Measurements from ENCODE around the gene KRT86. TPM values are rescaled to one million over a fixed set of nuclear protein-coding genes. Genes with fewer than 3 reads are reported as not detected.

KRT86 gene
- polyA plus RNA-seq, 1 of the 3 experiments (the other 2 are of a cell fraction): 0.56 TPM

- Histone ChIP-seq H3K4me2 (no peak overlapping the region), H3K4me3 (ENCODE audit: low read depth in 2 of 2, low read length in 1 of 2) (no peak overlapping the region), H4K20me1 (ENCODE audit: insufficient read depth) (no peaks in the 10 kb centered on the region), H2AFZ (ENCODE audit: low read depth) (no peak overlapping the region), H3K79me2 (ENCODE audit: insufficient read depth) (no peaks in the 10 kb centered on the region), H3K9ac (no peak overlapping the region), H3K9me2 (no peaks in the 10 kb centered on the region), H3K36me3 (replicated peaks in 1 of 2; ENCODE audit: control insufficient read depth in 1 of 2, insufficient read depth in 2 of 2, low read length in 1 of 2) (no peaks in the 10 kb centered on the region), H3K4me1 (ENCODE audit: control insufficient read depth in 1 of 2, insufficient read depth in 2 of 2, low read depth in 1 of 2, low read length in 1 of 2) (no peaks in the 10 kb centered on the region), H3F3A (replicated peaks; ENCODE audit: insufficient read depth) (no peaks in the 10 kb centered on the region), H3K27me3 (ENCODE audit: insufficient read depth) (peaks cover 32% of the 10 kb centered on the region), H3K27ac (ENCODE audit: low read depth in 2 of 2, low read length in 1 of 2) (no peak overlapping the region), H3K9me3 (no peaks in the 10 kb centered on the region)
- ChIA-PET POLR2A (no interaction called here), CTCF (interaction anchor here (0.9 to 4.4 kb wide), 5 partner anchors 15 to 186 kb away, joined by 3 to 19 read pairs (median 7); no protein-coding TSS in a partner anchor)
- DNase-seq: no peak
- TF ChIP-seq PBX3 (IDR thresholded peaks at IDR 0.05) (no peak), EP300 (IDR thresholded peaks at IDR 0.05; ENCODE audit: borderline replicate concordance in 1 of 2, low read depth in 1 of 2, low read length in 1 of 2) (no peak), RFX5 (IDR thresholded peaks at IDR 0.05; ENCODE audit: low read length) (no peak), MXI1 (IDR thresholded peaks at IDR 0.05; ENCODE audit: low read depth, low read length) (no peak), EZH2phosphoT487 (IDR thresholded peaks at IDR 0.05; ENCODE audit: borderline replicate concordance, low read depth) (no peak), GABPA (IDR thresholded peaks at IDR 0.05; ENCODE audit: low read depth) (no peak), USF1 (IDR thresholded peaks at IDR 0.05; ENCODE audit: borderline replicate concordance, low read depth) (no peak), RAD21 (IDR thresholded peaks at IDR 0.05; ENCODE audit: low read length) (no peak), FOSL2 (IDR thresholded peaks at IDR 0.05; ENCODE audit: borderline replicate concordance, low read depth) (no peak), USF2 (IDR thresholded peaks at IDR 0.05; ENCODE audit: borderline replicate concordance, low read depth, low read length) (no peak), REST (IDR thresholded peaks at IDR 0.05; ENCODE audit: low read depth, low read length) (no peak), CHD2 (IDR thresholded peaks at IDR 0.05; ENCODE audit: low read length, partially characterized antibody) (no peak), ELF1 (IDR thresholded peaks at IDR 0.05) (no peak), CTCF (IDR thresholded peaks at IDR 0.05) (no peak), IRF3 (IDR thresholded peaks at IDR 0.05; ENCODE audit: low read depth, low read length) (no peak), SIN3A (IDR thresholded peaks at IDR 0.05; ENCODE audit: borderline replicate concordance, low read depth, low read length) (no peak), NRF1 (IDR thresholded peaks at IDR 0.05; ENCODE audit: low read depth, low read length) (no peak), MAX (IDR thresholded peaks at IDR 0.05; ENCODE audit: low read depth) (no peak), MEF2A (IDR thresholded peaks at IDR 0.05; ENCODE audit: borderline replicate concordance, low read depth) (no peak)
- 24% methylated on average over 2 of the region's 2 CpGs for WGBS (ENCODE audit: low lambda C conversion rate)
Measured at GRCh38 chr12:52342781-52343490, 68.5 kb downstream of the KRT86 start.
